ENCODE results near the gene CCN6. TPM values are rescaled to one million over a fixed set of nuclear protein-coding genes. Genes with fewer than 3 reads are reported as not detected.
"Not testable (repeated sequence)": the region's sequence is repeated elsewhere in the genome, so short reads cannot be mapped to it uniquely, and the experiment has no call there.

CCN6 gene
- total and polyA plus RNA-seq, 9 donors = 0.09 to 0.67 (median 0.19) TPM

- DNase-seq = no peak
- Histone ChIP-seq H3K4me1 (ENCODE audit: control insufficient read depth, insufficient read depth, low read length) (peaks cover 26% of the 10 kb centered on the region), H3K36me3 (ENCODE audit: control insufficient read depth, insufficient read depth, low read length) (no peaks in the 10 kb centered on the region), H3K9me3 (replicated peaks; ENCODE audit: control insufficient read depth, low read depth, low read length) (no peaks in the 10 kb centered on the region), H3K27ac (ENCODE audit: low read length) (peak overlapping the region; percentile 54), H3K4me3 (ENCODE audit: low read length) (no peak overlapping the region), H3K27me3 (ENCODE audit: control insufficient read depth, insufficient read depth, low read length) (no peaks in the 10 kb centered on the region)
- WGBS (ENCODE audit: insufficient coverage) = 59% methylated on average over 3 of the region's 5 CpGs
These were observed 15.6 kb upstream of the CCN6 start for GRCh38 chr6:112038268-112038667.

- Histone ChIP-seq H3K4me1 (ENCODE audit: control insufficient read depth, insufficient read depth, low read length) (peaks cover 25% of the 10 kb centered on the region), H3K36me3 (ENCODE audit: control insufficient read depth, insufficient read depth, low read length) (no peaks in the 10 kb centered on the region), H3K27me3 (ENCODE audit: control insufficient read depth, insufficient read depth, low read length) (no peaks in the 10 kb centered on the region), H3K9me3 (replicated peaks; ENCODE audit: control insufficient read depth, low read depth, low read length) (no peaks in the 10 kb centered on the region), H3K27ac (ENCODE audit: low read length) (no peak overlapping the region), H3K4me3 (ENCODE audit: low read length) (no peak overlapping the region)
- no peak for DNase-seq
- WGBS (ENCODE audit: insufficient coverage) = 80% methylated on average over 8 of the region's 15 CpGs
These were observed 15.0 kb upstream of the CCN6 start for GRCh38 chr6:112038756-112039430.

GRCh38 chr6:112039431-112039770 lies 14.5 kb upstream of the CCN6 start:
- peaks cover 22% of the 10 kb centered on the region for H3K4me1 ChIP-seq (ENCODE audit: control insufficient read depth, insufficient read depth, low read length)
- H3K27me3 ChIP-seq (ENCODE audit: control insufficient read depth, insufficient read depth, low read length) = no peaks in the 10 kb centered on the region
- DNase-seq = no peak
- no peak overlapping the region for H3K27ac ChIP-seq (ENCODE audit: low read length)
- no peaks in the 10 kb centered on the region for H3K9me3 ChIP-seq (replicated peaks; ENCODE audit: control insufficient read depth, low read depth, low read length)
- H3K4me3 ChIP-seq (ENCODE audit: low read length) = no peak overlapping the region
- WGBS (ENCODE audit: insufficient coverage) = 80% methylated on average over 1 of the region's 2 CpGs
- no peaks in the 10 kb centered on the region for H3K36me3 ChIP-seq (ENCODE audit: control insufficient read depth, insufficient read depth, low read length)

GRCh38 chr6:112040956-112041355 lies 12.9 kb upstream of the CCN6 start:
- DNase-seq = no peak
- H3K27ac ChIP-seq (ENCODE audit: low read length) = no peak overlapping the region
- H3K4me1 ChIP-seq (ENCODE audit: control insufficient read depth, insufficient read depth, low read length) = peaks cover 20% of the 10 kb centered on the region
- no peaks in the 10 kb centered on the region for H3K36me3 ChIP-seq (ENCODE audit: control insufficient read depth, insufficient read depth, low read length)
- 56% methylated on average over 1 of the region's 1 CpG for WGBS (ENCODE audit: insufficient coverage)
- no peaks in the 10 kb centered on the region for H3K9me3 ChIP-seq (replicated peaks; ENCODE audit: control insufficient read depth, low read depth, low read length)
- no peak overlapping the region for H3K4me3 ChIP-seq (ENCODE audit: low read length)
- no peaks in the 10 kb centered on the region for H3K27me3 ChIP-seq (ENCODE audit: control insufficient read depth, insufficient read depth, low read length)

- Histone ChIP-seq H3K27me3 (ENCODE audit: control insufficient read depth, insufficient read depth, low read length) (no peaks in the 10 kb centered on the region), H3K9me3 (replicated peaks; ENCODE audit: control insufficient read depth, low read depth, low read length) (no peaks in the 10 kb centered on the region), H3K4me3 (ENCODE audit: low read length) (no peak overlapping the region), H3K27ac (ENCODE audit: low read length) (no peak overlapping the region), H3K4me1 (ENCODE audit: control insufficient read depth, insufficient read depth, low read length) (peaks cover 20% of the 10 kb centered on the region), H3K36me3 (ENCODE audit: control insufficient read depth, insufficient read depth, low read length) (no peaks in the 10 kb centered on the region)
- no peak for DNase-seq
- WGBS (ENCODE audit: insufficient coverage) = 75% methylated on average over 1 of the region's 3 CpGs
These were observed 12.4 kb upstream of the CCN6 start for GRCh38 chr6:112041535-112041934.

GRCh38 chr6:112043032-112044007 lies 10.6 kb upstream of the CCN6 start:
- Histone ChIP-seq H3K4me1 (ENCODE audit: control insufficient read depth, insufficient read depth, low read length) (peaks cover 11% of the 10 kb centered on the region), H3K4me3 (ENCODE audit: low read length) (peak overlapping the region; percentile 63), H3K27ac (ENCODE audit: low read length) (peak overlapping the region; percentile 98), H3K36me3 (ENCODE audit: control insufficient read depth, insufficient read depth, low read length) (no peaks in the 10 kb centered on the region), H3K27me3 (ENCODE audit: control insufficient read depth, insufficient read depth, low read length) (no peaks in the 10 kb centered on the region), H3K9me3 (replicated peaks; ENCODE audit: control insufficient read depth, low read depth, low read length) (no peaks in the 10 kb centered on the region)
- 0% methylated on average over 23 of the region's 36 CpGs for WGBS (ENCODE audit: insufficient coverage)
- DNase-seq = peak; percentile 97

GRCh38 chr6:112044196-112044595 lies 9.7 kb upstream of the CCN6 start:
- peaks cover 6% of the 10 kb centered on the region for H3K4me1 ChIP-seq (ENCODE audit: control insufficient read depth, insufficient read depth, low read length)
- no peaks in the 10 kb centered on the region for H3K9me3 ChIP-seq (replicated peaks; ENCODE audit: control insufficient read depth, low read depth, low read length)
- H3K27me3 ChIP-seq (ENCODE audit: control insufficient read depth, insufficient read depth, low read length) = no peaks in the 10 kb centered on the region
- DNase-seq = no peak
- H3K4me3 ChIP-seq (ENCODE audit: low read length) = no peak overlapping the region
- WGBS (ENCODE audit: insufficient coverage) = 79% methylated on average over 3 of the region's 8 CpGs
- H3K27ac ChIP-seq (ENCODE audit: low read length) = no peak overlapping the region
- H3K36me3 ChIP-seq (ENCODE audit: control insufficient read depth, insufficient read depth, low read length) = no peaks in the 10 kb centered on the region

- Histone ChIP-seq H3K36me3 (ENCODE audit: control insufficient read depth, insufficient read depth, low read length) (no peaks in the 10 kb centered on the region), H3K4me3 (ENCODE audit: low read length) (no peak overlapping the region), H3K27me3 (ENCODE audit: control insufficient read depth, insufficient read depth, low read length) (no peaks in the 10 kb centered on the region), H3K9me3 (replicated peaks; ENCODE audit: control insufficient read depth, low read depth, low read length) (no peaks in the 10 kb centered on the region), H3K27ac (ENCODE audit: low read length) (no peak overlapping the region), H3K4me1 (ENCODE audit: control insufficient read depth, insufficient read depth, low read length) (peaks cover 4% of the 10 kb centered on the region)
- no peak for DNase-seq
- WGBS (ENCODE audit: insufficient coverage) = 37% methylated on average over 2 of the region's 3 CpGs
These were observed 9.0 kb upstream of the CCN6 start for GRCh38 chr6:112044856-112045255.

GRCh38 chr6:112047523-112047922 lies 6.4 kb upstream of the CCN6 start:
- WGBS (ENCODE audit: insufficient coverage) = 96% methylated on average over 13 of the region's 25 CpGs
- not testable (repeated sequence) for H3K36me3 ChIP-seq (ENCODE audit: control insufficient read depth, insufficient read depth, low read length); DNase-seq; H3K27me3 ChIP-seq (ENCODE audit: control insufficient read depth, insufficient read depth, low read length); H3K4me1 ChIP-seq (ENCODE audit: control insufficient read depth, insufficient read depth, low read length); H3K4me3 ChIP-seq (ENCODE audit: low read length); H3K27ac ChIP-seq (ENCODE audit: low read length); H3K9me3 ChIP-seq (replicated peaks; ENCODE audit: control insufficient read depth, low read depth, low read length)

GRCh38 chr6:112049026-112049799 lies 4.7 kb upstream of the CCN6 start:
- Histone ChIP-seq H3K4me1 (ENCODE audit: control insufficient read depth, insufficient read depth, low read length) (no peaks in the 10 kb centered on the region), H3K27ac (ENCODE audit: low read length) (no peak overlapping the region), H3K9me3 (replicated peaks; ENCODE audit: control insufficient read depth, low read depth, low read length) (no peaks in the 10 kb centered on the region), H3K36me3 (ENCODE audit: control insufficient read depth, insufficient read depth, low read length) (no peaks in the 10 kb centered on the region), H3K27me3 (ENCODE audit: control insufficient read depth, insufficient read depth, low read length) (no peaks in the 10 kb centered on the region), H3K4me3 (ENCODE audit: low read length) (no peak overlapping the region)
- no peak for DNase-seq
- 100% methylated on average over 1 of the region's 6 CpGs for WGBS (ENCODE audit: insufficient coverage)

Measured in muscle of leg (tissue), 11 donors.